GDM1 (cell line): ENCODE measurements around the gene CDK5.

ENCODE experiments used
- DNase-seq: peaks from one replicate; lab custom pipeline; 2025; lab: John Stamatoyannopoulos, UW

The CDK5 gene

GRCh38 chr7:151071032-151071866 is 13.6 kb upstream of the CDK5 start:
- DNase-seq, result no peak

GRCh38 chr7:151070574-151070960 is 12.9 kb upstream of the CDK5 start:
- no peak for DNase-seq

GRCh38 chr7:151069841-151070573 is 12.3 kb upstream of the CDK5 start:
- no peak for DNase-seq

GRCh38 chr7:151068069-151068773 is 10.5 kb upstream of the CDK5 start:
- no peak for DNase-seq

- no peak for DNase-seq
Measured at GRCh38 chr7:151066273-151066974, 8.7 kb upstream of the CDK5 start.

- DNase-seq, result no peak
Measured at GRCh38 chr7:151065516-151065915, 7.8 kb upstream of the CDK5 start.

- no peak for DNase-seq
Measured at GRCh38 chr7:151064993-151065392, 7.3 kb upstream of the CDK5 start.

- no peak for DNase-seq
Measured at GRCh38 chr7:151064454-151064853, 6.8 kb upstream of the CDK5 start.

GRCh38 chr7:151063212-151063561 is 5.5 kb upstream of the CDK5 start:
- no peak for DNase-seq

GRCh38 chr7:151062399-151063211 is 4.9 kb upstream of the CDK5 start:
- DNase-seq, result no peak

GRCh38 chr7:151062111-151062398 is 4.4 kb upstream of the CDK5 start:
- no peak for DNase-seq

- DNase-seq, result no peak
Measured at GRCh38 chr7:151061213-151062110, 3.8 kb upstream of the CDK5 start.

GRCh38 chr7:151060416-151061212 is 2.9 kb upstream of the CDK5 start:
- DNase-seq, result no peak

GRCh38 chr7:151060113-151060415 is 2.4 kb upstream of the CDK5 start:
- DNase-seq, result no peak

GRCh38 chr7:151059367-151060112 is 1.8 kb upstream of the CDK5 start, which contains the start of gene SLC4A2:
Gene SLC4A2, plus strand, starts transcription at chr7:151059589. Its CDS starts 2,399 bp downstream, at chr7:151061988.
- peak; percentile 78 for DNase-seq

GRCh38 chr7:151058781-151059366 is 1.2 kb upstream of the CDK5 start:
- DNase-seq, result no peak

- DNase-seq, result peak; percentile 98
Measured at GRCh38 chr7:151057989-151058780, 488 bp upstream of the CDK5 start.
